DND-41 (cell line): ENCODE results near the gene PLEKHM1.
"Not testable (repeated sequence)": the region's sequence is repeated elsewhere in the genome, so short reads cannot be mapped to it uniquely, and the experiment has no call there.

Experiments used
- EZH2 ChIP-seq: IDR thresholded peaks from 3 replicates; pipeline ENCODE4 v1.6.1; 2012; ENCODE audit warnings: borderline replicate concordance, low read depth, mild to moderate bottlenecking, moderate library complexity, low read length, inconsistent platforms; ENCODE audit not compliant: severe bottlenecking
- TF ChIP-seq, protein P1 (sequence below): IDR thresholded peaks from 2 replicates; pipeline ENCODE4 v1.5.1; 2012; ENCODE audit warnings: borderline replicate concordance, low read length, moderate library complexity, mild to moderate bottlenecking; ENCODE audit not compliant: poor library complexity, severe bottlenecking; ENCODE audit errors: extremely low read depth

GRCh38 chr17:45446872-45447625, 43.5 kb downstream of the PLEKHM1 start:
- TF ChIP-seq, protein P1, sequence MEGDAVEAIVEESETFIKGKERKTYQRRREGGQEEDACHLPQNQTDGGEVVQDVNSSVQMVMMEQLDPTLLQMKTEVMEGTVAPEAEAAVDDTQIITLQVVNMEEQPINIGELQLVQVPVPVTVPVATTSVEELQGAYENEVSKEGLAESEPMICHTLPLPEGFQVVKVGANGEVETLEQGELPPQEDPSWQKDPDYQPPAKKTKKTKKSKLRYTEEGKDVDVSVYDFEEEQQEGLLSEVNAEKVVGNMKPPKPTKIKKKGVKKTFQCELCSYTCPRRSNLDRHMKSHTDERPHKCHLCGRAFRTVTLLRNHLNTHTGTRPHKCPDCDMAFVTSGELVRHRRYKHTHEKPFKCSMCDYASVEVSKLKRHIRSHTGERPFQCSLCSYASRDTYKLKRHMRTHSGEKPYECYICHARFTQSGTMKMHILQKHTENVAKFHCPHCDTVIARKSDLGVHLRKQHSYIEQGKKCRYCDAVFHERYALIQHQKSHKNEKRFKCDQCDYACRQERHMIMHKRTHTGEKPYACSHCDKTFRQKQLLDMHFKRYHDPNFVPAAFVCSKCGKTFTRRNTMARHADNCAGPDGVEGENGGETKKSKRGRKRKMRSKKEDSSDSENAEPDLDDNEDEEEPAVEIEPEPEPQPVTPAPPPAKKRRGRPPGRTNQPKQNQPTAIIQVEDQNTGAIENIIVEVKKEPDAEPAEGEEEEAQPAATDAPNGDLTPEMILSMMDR: not testable (repeated sequence)
- TF ChIP-seq EZH2: not testable (repeated sequence)
